H1 (cell line): ENCODE results near the gene EHD4. TPM values are rescaled to one million over a fixed set of nuclear protein-coding genes. Genes with fewer than 3 reads are reported as not detected.

Experiments used
- CTCF ChIA-PET: fragments of 300-600 bp; sonication (Branson Sonifier 250); formaldehyde crosslinking; loops from one replicate; lab custom pipeline; 2021; ENCODE audit not compliant: partially characterized antibody; lab: Charles Lee
- POLR2A ChIA-PET: fragments of 300-600 bp; sonication (Branson Sonifier 250); formaldehyde crosslinking; loops from one replicate; lab custom pipeline; 2021; ENCODE audit warnings: inconsistent platforms; ENCODE audit not compliant: partially characterized antibody; lab: Charles Lee
- DNase-seq, 2 experiments: peaks; one replicate each; pipeline versions ENCODE4 v3.0.0 to v3.0.0-alpha.2; 2010 to 2022; ENCODE audit warnings: low spot score in 2 of 2, low read depth in 1 of 2, mixed read lengths in 1 of 2
- FAIRE-seq: peaks from 2 replicates; lab custom pipeline; 2011; peaks lifted over from hg19 to GRCh38; lab: Jason Lieb, UNC
- H2AFZ ChIP-seq: 2 replicates; pipeline ENCODE4 v1.8.1; 2012; ENCODE audit warnings: low read length, inconsistent platforms
- H2AK5ac ChIP-seq: 2 replicates; pipeline ENCODE4 v1.6.1; 2013; ENCODE audit warnings: low read depth, low read length
- H2BK120ac ChIP-seq: replicated peaks from 2 replicates; pipeline ENCODE3; 2013; ENCODE audit warnings: low read depth, low read length, inconsistent platforms
- H2BK12ac ChIP-seq: 2 replicates; pipeline ENCODE4 v1.6.1; 2013; ENCODE audit warnings: low read depth, low read length
- H2BK15ac ChIP-seq: 2 replicates; pipeline ENCODE4 v1.6.1; 2013; ENCODE audit warnings: low read length
- H2BK20ac ChIP-seq: 2 replicates; pipeline ENCODE4 v1.6.1; 2013; ENCODE audit warnings: low read length
- H2BK5ac ChIP-seq: 2 replicates; pipeline ENCODE4 v1.6.1; 2013; ENCODE audit warnings: low read depth, low read length
- H3K14ac ChIP-seq: 2 replicates; pipeline ENCODE4 v1.6.1; 2013; ENCODE audit warnings: inconsistent platforms; ENCODE audit not compliant: insufficient read length
- H3K18ac ChIP-seq: 2 replicates; pipeline ENCODE4 v1.6.1; 2013; ENCODE audit warnings: low read length; ENCODE audit errors: extremely low read depth
- H3K23ac ChIP-seq: 2 replicates; pipeline ENCODE4 v1.6.1; 2013; ENCODE audit warnings: inconsistent platforms; ENCODE audit not compliant: insufficient read length
- H3K23me2 ChIP-seq: 2 replicates; pipeline ENCODE4 v1.6.1; 2013; ENCODE audit warnings: low read depth, low read length
- H3K27ac ChIP-seq: 2 replicates; pipeline ENCODE4 v1.6.1; 2011; ENCODE audit warnings: low read depth, low read length, inconsistent platforms
- H3K27me3 ChIP-seq, 4 experiments: replicated peaks in 1 of 4; 1 replicate in 1 of 4; 2 replicates in 3 of 4; pipeline versions ENCODE4 v1.6.1 to v1.8.1; 2011 to 2013; ENCODE audit warnings: low read length in 3 of 4, mild to moderate bottlenecking in 3 of 4, inconsistent platforms in 2 of 4, mixed read lengths in 2 of 4, moderate library complexity in 1 of 4; ENCODE audit not compliant: control insufficient read depth in 3 of 4, insufficient read depth in 3 of 4; ENCODE audit errors: extremely low read depth in 1 of 4
- H3K36me3 ChIP-seq, 4 experiments: 2 replicates each; pipeline versions ENCODE4 v1.6.1 to v1.8.1; 2011 to 2013; ENCODE audit warnings: mild to moderate bottlenecking in 4 of 4, low read length in 3 of 4, moderate library complexity in 2 of 4, control low read depth in 1 of 4, inconsistent platforms in 1 of 4; ENCODE audit not compliant: insufficient read depth in 4 of 4, control insufficient read depth in 2 of 4
- H3K4ac ChIP-seq: replicated peaks from 2 replicates; pipeline ENCODE3; 2013; ENCODE audit warnings: low read length, low read depth, mixed read lengths, inconsistent platforms; ENCODE audit not compliant: insufficient read length
- H3K4me1 ChIP-seq, 4 experiments: replicated peaks in 1 of 4; 1 replicate in 1 of 4; 2 replicates in 3 of 4; pipeline versions ENCODE4 v1.6.1 to v1.8.1; 2011 to 2013; ENCODE audit warnings: low read length in 3 of 4, inconsistent platforms in 2 of 4, mixed read lengths in 1 of 4; ENCODE audit not compliant: insufficient read depth in 4 of 4, control insufficient read depth in 3 of 4
- H3K4me2 ChIP-seq, 2 experiments: 2 replicates each; pipeline versions ENCODE4 v1.6.1 to v1.8.1; 2011 to 2013; ENCODE audit warnings: low read depth in 2 of 2, low read length in 2 of 2, control low read depth in 1 of 2, inconsistent platforms in 1 of 2, mild to moderate bottlenecking in 1 of 2; ENCODE audit not compliant: insufficient read depth in 1 of 2
- H3K4me3 ChIP-seq, 4 experiments: fragments of 200-600, 300-600 bp in 1 of 4; sonication (generic), shearing (Covaris generic), sonication (Bioruptor Twin) in 1 of 4; 2 replicates each; pipeline versions ENCODE4 v1.5.1 to v1.8.1; 2011 to 2016; ENCODE audit warnings: low read length in 4 of 4, low read depth in 3 of 4, control low read depth in 2 of 4, inconsistent platforms in 2 of 4, mild to moderate bottlenecking in 2 of 4, mixed read lengths in 1 of 4, moderate library complexity in 1 of 4; ENCODE audit not compliant: insufficient read depth in 2 of 4; ENCODE audit errors: extremely low read depth in 1 of 4
- H3K56ac ChIP-seq: replicated peaks from 2 replicates; pipeline ENCODE3; 2013; ENCODE audit warnings: low read depth, mild to moderate bottlenecking, mixed read lengths, low read length, inconsistent platforms; ENCODE audit not compliant: insufficient read length
- H3K79me1 ChIP-seq: 2 replicates; pipeline ENCODE4 v1.6.1; 2013; ENCODE audit warnings: low read depth, low read length, control low read depth
- H3K79me2 ChIP-seq, 2 experiments: 2 replicates each; pipeline versions ENCODE4 v1.6.1 to v1.8.1; 2012 to 2013; ENCODE audit warnings: low read length in 2 of 2, mild to moderate bottlenecking in 2 of 2, inconsistent platforms in 1 of 2; ENCODE audit not compliant: insufficient read depth in 2 of 2, control insufficient read depth in 1 of 2
- H3K9ac ChIP-seq, 4 experiments: replicated peaks in 1 of 4; 1 replicate in 1 of 4; 2 replicates in 3 of 4; pipeline versions ENCODE4 v1.6.1 to v1.8.1; 2011 to 2013; ENCODE audit warnings: low read depth in 3 of 4, low read length in 3 of 4, control low read depth in 2 of 4, mild to moderate bottlenecking in 2 of 4, moderate library complexity in 2 of 4, inconsistent platforms in 1 of 4; ENCODE audit errors: extremely low read depth in 1 of 4
- H3K9me3 ChIP-seq, 2 experiments: 2 replicates each; pipeline versions ENCODE4 v1.6.1 to v1.8.1; 2012 to 2013; ENCODE audit warnings: mild to moderate bottlenecking in 2 of 2, moderate library complexity in 2 of 2, control low read depth in 1 of 2, inconsistent platforms in 1 of 2, low read depth in 1 of 2, low read length in 1 of 2, mixed read lengths in 1 of 2; ENCODE audit not compliant: insufficient read depth in 2 of 2
- H4K20me1 ChIP-seq, 2 experiments: replicated peaks in 1 of 2; 2 replicates each; pipeline versions ENCODE3 to v1.8.1; 2011 to 2013; ENCODE audit warnings: inconsistent platforms in 2 of 2, low read length in 2 of 2, mild to moderate bottlenecking in 1 of 2; ENCODE audit not compliant: insufficient read depth in 2 of 2, control insufficient read depth in 1 of 2
- H4K5ac ChIP-seq: 2 replicates; pipeline ENCODE4 v1.6.1; 2013; ENCODE audit warnings: low read length, low read depth, mixed read lengths, inconsistent platforms; ENCODE audit not compliant: insufficient read length
- H4K8ac ChIP-seq: 2 replicates; pipeline ENCODE4 v1.8.0; 2013; ENCODE audit warnings: mild to moderate bottlenecking, moderate library complexity, low read length, inconsistent platforms; ENCODE audit not compliant: insufficient read depth; ENCODE audit errors: extremely low read depth
- H4K91ac ChIP-seq: replicated peaks from 2 replicates; pipeline ENCODE3; 2013; ENCODE audit warnings: low read length, mixed read lengths, inconsistent platforms; ENCODE audit not compliant: insufficient read length
- CTCF ChIP-seq, 3 experiments: IDR thresholded peaks; 1 replicate in 2 of 3; 2 replicates in 1 of 3; pipeline versions ENCODE4 v1.5.1 to v1.6.1; 2011; ENCODE audit warnings: low read length in 3 of 3, mild to moderate bottlenecking in 3 of 3, inconsistent platforms in 2 of 3, low read depth in 1 of 3, moderate library complexity in 1 of 3; ENCODE audit not compliant: insufficient read depth in 1 of 3; ENCODE audit errors: control extremely low read depth in 1 of 3
- GTF2F1 ChIP-seq: IDR thresholded peaks from 2 replicates; pipeline ENCODE4 v1.6.1; 2012; ENCODE audit warnings: low read depth, low read length, improper control_type of control experiment, borderline replicate concordance
- JUND ChIP-seq: IDR thresholded peaks from 2 replicates; pipeline ENCODE4 v1.6.1; 2011; ENCODE audit warnings: mild to moderate bottlenecking, improper control_type of control experiment, low read length
- POLR2AphosphoS5 ChIP-seq: IDR thresholded peaks from 2 replicates; pipeline ENCODE4 v1.6.1; 2011; ENCODE audit warnings: low read depth, low read length
- RAD21 ChIP-seq, 2 experiments: IDR thresholded peaks in 1 of 2; conservative IDR thresholded peaks in 1 of 2; 2 replicates each; pipeline ENCODE4 v1.6.1; 2011; ENCODE audit warnings: low read depth in 2 of 2, low read length in 2 of 2, improper control_type of control experiment in 1 of 2, inconsistent platforms in 1 of 2, mild to moderate bottlenecking in 1 of 2, moderate library complexity in 1 of 2
- TEAD4 ChIP-seq: IDR thresholded peaks from 2 replicates; pipeline ENCODE4 v1.6.1; 2012; ENCODE audit warnings: low read depth, low read length, inconsistent platforms, mixed read lengths
- WGBS, 2 experiments: shearing (Covaris generic) in 1 of 2; methylation state at CpG; one replicate each; pipeline versions ENCODE4 v1.1.6 to v1.1.7; 2013 to 2015; ENCODE audit warnings: low lambda C conversion rate in 2 of 2, mixed read lengths in 2 of 2, inconsistent platforms in 1 of 2, low coverage in 1 of 2, missing lambda C conversion rate in 1 of 2; ENCODE audit not compliant: insufficient replicate concordance in 2 of 2, insufficient coverage in 1 of 2, insufficient read length in 1 of 2; ENCODE audit errors: extremely low coverage in 1 of 2, missing lambda C conversion rate in 1 of 2; 5-methylcytosine and 5-hydroxymethylcytosine counted together
- polyA plus RNA-seq, 7 experiments: library from polyadenylated mRNA; depleted of rRNA in 3 of 7; stranded (reverse) in 5 of 7; unstranded in 2 of 7; fragments of >200 nt in 5 of 7; fragments of 200-250 nt in 2 of 7; gene quantifications; 1 replicate in 5 of 7; 2 replicates in 1 of 7; 4 replicates in 1 of 7; pipeline versions ENCODE4 v1.2.1 to v1.2.3, GENCODE V29; 2011 to 2013; ENCODE audit warnings: missing spikeins in 2 of 7, mixed read lengths in 2 of 7
- total RNA-seq: library from RNA; stranded (reverse); fragmentation: NEBNext Ultra II Directional; extraction: Animal tissue kit (Norgen Biotek cat#: 25700); gene quantifications from 2 replicates; pipeline ENCODE4 v1.2.1, GENCODE V29; 2021

The EHD4 gene
- total and polyA plus RNA-seq, 2 of the 8 experiments (the other 6 are each of a cell fraction or from before 2014, with no cell fraction given), result 17.5 to 24.5 TPM

GRCh38 chr15:41877631-41878354, 94.6 kb downstream of the EHD4 start:
- Histone ChIP-seq H4K20me1 (peaks cover 0 to 2% of the 10 kb centered on the region in 2 experiments), H4K91ac (no peak overlapping the region), H3K9me3 (no peaks in the 10 kb centered on the region), H3K18ac (no peak overlapping the region), H2BK120ac (no peak overlapping the region), H3K56ac (no peak overlapping the region), H3K27ac (no peak overlapping the region), H3K4ac (no peak overlapping the region), H3K4me3 (no peak overlapping the region), H4K5ac (no peak overlapping the region), H2BK20ac (no peak overlapping the region), H2BK12ac (0 out of 2 replicates have a peak overlapping the region, but pooled peaks have one; percentile 27), H3K4me1 (peaks cover 0 to 8% (median 2%) of the 10 kb centered on the region in 4 experiments; a peak in 4 of 7 replicates), H3K23ac (no peak overlapping the region), H2BK5ac (no peak overlapping the region), H2AFZ (no peak overlapping the region), H2BK15ac (no peak overlapping the region), H3K4me2 (no peak overlapping the region), H3K36me3 (no peaks in the 10 kb centered on the region), H3K23me2 (peaks cover 4% of the 10 kb centered on the region; the same call in 1 of the 2 replicates), H3K27me3 (peaks cover 16 to 28% (median 23%) of the 10 kb centered on the region in 4 experiments), H3K14ac (no peak overlapping the region), H3K79me1 (no peaks in the 10 kb centered on the region), H4K8ac (no peak overlapping the region), H3K79me2 (no peaks in the 10 kb centered on the region), H3K9ac (no peak overlapping the region), H2AK5ac (no peak overlapping the region)
- DNase-seq (no peak), FAIRE-seq (no peak)
- CTCF ChIA-PET, result interaction anchor here (0.8 to 7.9 kb wide), 5 partner anchors 9 to 35 kb away, joined by 3 to 58 read pairs (median 6); no protein-coding TSS in a partner anchor
- WGBS, 2 experiments, result 85% methylated on average over 12 of the region's 13 CpGs; no CpG with 5 or more reads in 1 of the 2 experiments
- POLR2A ChIA-PET, result interaction anchor here (0.6 to 1.0 kb wide), 2 partner anchors 23 to 346 kb away, joined by 3 to 4 read pairs; no protein-coding TSS in a partner anchor
- TF ChIP-seq CTCF (IDR thresholded peaks at IDR 0.05; ENCODE audit: control extremely low read depth in 1 of 3, insufficient read depth in 1 of 3, low read depth in 1 of 3, low read length in 3 of 3), result peak in 1 of 3 experiments; percentile 27; a peak in 1 of 4 replicates
- TF ChIP-seq GTF2F1, result no peak
- peak in 1 of 2 experiments; percentile 32; a peak in 1 of 4 replicates for TF ChIP-seq RAD21 (IDR thresholded peaks at IDR 0.05 in 1 of 2, conservative IDR thresholded peaks at IDR 0.05 in 1 of 2; ENCODE audit: low read depth in 2 of 2, low read length in 2 of 2)
- TF ChIP-seq TEAD4, result no peak
- no peak for TF ChIP-seq JUND
- no peak for TF ChIP-seq POLR2AphosphoS5
